AG20443 (cell line): Measurements from ENCODE around the gene MT1E.
"Not testable (repeated sequence)": the region's sequence is repeated elsewhere in the genome, so short reads cannot be mapped to it uniquely, and the experiment has no call there.

Experiments
- DNase-seq: peaks from one replicate; pipeline ENCODE4 v3.0.0; 2012; ENCODE audit warnings: low spot score, mixed read lengths

MT1E gene

GRCh38 chr16:56625140-56625942, at the start of gene MT1E:
TSS of gene MT1E (plus strand) at chr16:56625781. CDS start at chr16:56625852, 71 bp downstream.
- peak; percentile 94 for DNase-seq

GRCh38 chr16:56576585-56577299, 48.8 kb upstream of the MT1E start:
- peak; percentile 82 for DNase-seq

DNA sequence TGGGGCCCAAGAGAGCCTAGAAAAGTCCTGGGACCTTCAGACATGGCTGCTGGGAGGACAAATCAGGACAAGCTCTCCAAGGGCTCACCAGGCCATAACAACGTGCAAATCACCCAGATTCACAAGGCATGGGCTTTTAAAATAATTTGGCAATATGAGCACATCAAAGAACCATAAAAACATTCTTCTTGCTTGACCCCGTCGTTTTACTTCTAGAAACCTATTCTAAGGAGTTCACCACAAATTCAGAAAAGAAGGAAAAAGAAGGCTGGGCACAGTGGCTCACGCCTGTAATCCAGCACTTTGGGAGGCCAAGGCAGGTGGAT, 48.3 kb upstream of the MT1E start:
- no peak for DNase-seq

GRCh38 chr16:56580391-56581048, 45.1 kb upstream of the MT1E start:
- DNase-seq: no peak

DNA sequence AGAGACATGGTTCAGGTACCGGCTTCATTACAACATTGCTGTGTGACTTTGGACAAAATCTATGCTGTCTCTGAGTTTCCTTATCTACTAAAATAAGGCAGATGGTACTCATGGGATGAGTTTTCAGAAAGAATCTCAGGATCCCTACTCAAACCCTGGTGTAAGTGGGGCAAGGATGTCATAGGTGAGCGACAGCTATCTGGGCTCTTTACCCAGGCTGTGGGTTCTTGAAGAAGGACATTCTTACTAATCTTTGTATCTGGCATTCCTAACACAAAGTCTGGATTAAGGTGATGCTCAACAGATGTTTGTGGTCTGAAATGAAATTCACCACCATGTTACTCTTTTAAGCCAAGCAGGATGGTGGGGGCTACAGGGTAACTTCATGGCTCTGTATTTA, 42.7 kb upstream of the MT1E start:
- not testable (repeated sequence) for DNase-seq

DNA sequence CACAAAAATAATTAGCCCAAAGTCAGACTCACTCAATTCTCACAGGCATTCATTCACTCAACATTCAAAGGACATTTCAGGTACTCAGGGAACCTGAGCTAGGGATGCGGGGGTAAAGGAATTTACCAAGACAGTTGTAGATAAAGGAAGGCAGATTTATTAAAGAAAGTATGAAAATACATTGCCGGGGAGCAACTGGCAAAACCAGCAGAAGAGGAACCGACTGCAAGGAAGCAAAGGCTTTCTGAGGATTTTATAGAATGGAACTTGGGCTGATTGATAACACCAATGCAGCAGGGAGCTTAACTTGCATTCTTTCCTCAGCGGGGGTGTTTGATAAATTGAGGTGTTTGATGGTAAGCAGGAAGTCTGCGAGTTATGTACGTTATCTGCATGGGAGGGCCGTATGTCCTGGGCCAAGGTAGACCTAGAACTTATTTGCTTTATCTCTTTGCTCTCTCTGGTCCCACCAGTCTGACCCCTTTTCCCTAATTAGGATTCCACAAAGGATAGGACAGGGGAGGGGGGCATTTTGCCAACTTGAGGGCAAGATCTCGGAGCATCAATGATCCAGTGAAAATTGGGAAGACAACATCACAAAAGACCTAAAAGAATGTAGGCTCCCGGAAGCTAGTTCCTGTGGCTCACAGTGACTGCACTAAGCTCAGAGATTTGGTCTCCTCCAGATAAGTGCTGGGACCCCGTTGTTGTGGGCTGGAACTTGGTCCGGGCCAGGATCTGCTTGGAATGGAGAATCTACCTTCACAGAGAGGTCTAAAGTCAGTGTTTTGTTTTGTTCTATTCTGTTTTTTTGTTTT, 42.0 kb upstream of the MT1E start:
- no peak for DNase-seq

DNA sequence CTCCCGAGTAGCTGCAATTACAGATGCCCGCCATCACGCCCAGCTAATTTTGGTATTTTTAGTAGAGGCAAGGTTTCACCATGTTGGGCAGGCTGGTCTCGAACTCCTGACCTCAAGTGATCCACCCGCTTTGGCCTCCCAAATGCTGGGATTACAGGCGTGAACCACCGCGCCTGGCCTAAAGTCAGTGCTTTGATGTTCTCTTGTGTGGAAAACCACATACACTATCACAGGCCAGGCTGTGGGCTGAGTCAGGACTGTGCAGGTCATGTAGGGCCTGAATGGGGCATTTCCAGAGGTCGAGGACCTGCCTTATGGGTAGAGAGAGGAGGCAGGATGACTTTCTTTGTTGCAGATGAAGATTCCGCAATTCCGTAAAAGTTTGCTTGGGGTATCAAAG, 41.3 kb upstream of the MT1E start:
- no peak for DNase-seq

DNA sequence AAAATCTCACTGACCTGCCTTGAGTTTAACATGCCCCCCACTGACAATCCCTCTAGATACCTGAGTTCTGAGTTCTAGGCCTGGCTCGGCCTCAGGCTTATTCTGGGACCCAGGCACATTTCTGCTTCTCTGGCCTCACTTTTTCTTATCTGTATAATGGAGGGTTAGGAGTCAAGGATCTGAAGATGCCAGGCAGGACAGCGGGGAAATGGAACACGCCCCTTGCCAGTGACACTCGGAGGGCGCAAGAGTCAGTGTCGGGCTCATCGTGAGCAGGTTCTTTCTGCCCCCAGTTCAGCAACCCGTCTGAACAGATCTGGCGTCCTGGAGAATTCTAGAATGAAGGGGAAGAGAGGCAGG, 36.8 kb upstream of the MT1E start:
- DNase-seq: no peak

DNA sequence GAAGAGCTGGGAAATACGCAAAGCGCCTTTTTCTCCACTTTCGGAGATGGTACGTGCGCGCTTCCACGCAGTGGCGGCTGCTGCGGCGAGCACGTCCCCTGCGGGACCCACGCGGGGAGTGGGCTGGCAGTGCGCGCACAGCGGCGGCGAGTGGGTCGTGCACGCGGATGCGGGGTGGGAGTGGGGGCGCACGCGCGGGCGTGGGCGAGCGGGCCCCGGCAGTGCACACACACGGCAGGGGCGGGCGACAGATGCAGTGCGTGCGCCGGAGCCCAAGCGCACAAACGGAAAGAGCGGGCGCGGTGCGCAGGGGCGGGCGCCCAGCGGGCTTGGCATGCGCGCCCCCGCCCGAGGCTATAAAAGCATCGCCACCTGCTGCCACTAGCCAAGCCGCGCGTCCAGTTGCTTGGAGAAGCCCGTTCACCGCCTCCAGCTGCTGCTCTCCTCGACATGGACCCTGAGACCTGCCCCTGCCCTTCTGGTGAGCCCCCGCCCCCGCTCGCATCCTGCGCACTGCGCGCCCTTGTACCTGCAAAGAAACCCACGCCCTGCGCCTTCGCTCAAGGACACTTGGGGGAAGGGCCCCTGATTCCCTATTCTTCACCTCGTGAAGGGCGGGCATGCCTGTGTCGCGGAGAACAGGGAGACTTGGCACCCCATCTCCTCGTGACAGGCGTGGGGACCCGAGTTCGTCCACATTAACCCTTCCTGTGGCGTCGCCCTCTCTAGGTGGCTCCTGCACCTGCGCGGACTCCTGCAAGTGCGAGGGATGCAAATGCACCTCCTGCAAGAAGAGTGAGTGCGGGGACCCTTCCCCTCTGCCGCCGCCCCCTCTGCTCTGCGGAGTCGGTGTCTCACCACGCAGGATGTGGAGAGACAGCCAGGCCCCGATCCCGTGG, 36.2 kb upstream of the MT1E start, which contains the start of gene MT3:
Gene MT3 (plus strand): TSS at position 388 of the 899 bp plus-strand sequence. CDS start 63 bp downstream, at position 451.
- peak; percentile 48 for DNase-seq

GRCh38 chr16:56591377-56592060, 34.1 kb upstream of the MT1E start:
- DNase-seq: no peak

- DNase-seq: no peak
Observed at GRCh38 chr16:56593573-56594291, 31.8 kb upstream of the MT1E start.

DNA sequence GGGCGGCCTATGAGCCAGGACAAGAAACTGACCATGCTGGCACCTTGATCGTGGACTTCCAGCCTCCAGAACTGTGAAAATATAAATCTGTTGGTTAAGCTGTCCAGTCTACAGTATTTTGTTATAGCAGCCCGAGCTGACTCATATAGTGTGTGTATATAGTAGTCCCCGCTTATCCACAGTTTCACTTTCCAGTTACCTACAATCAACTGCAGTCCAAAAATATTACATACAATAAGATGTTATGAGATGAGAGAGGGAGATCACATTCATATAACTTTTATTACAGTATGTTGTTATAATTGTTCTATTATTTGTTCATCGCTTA, 31.3 kb upstream of the MT1E start:
- no peak for DNase-seq

DNA sequence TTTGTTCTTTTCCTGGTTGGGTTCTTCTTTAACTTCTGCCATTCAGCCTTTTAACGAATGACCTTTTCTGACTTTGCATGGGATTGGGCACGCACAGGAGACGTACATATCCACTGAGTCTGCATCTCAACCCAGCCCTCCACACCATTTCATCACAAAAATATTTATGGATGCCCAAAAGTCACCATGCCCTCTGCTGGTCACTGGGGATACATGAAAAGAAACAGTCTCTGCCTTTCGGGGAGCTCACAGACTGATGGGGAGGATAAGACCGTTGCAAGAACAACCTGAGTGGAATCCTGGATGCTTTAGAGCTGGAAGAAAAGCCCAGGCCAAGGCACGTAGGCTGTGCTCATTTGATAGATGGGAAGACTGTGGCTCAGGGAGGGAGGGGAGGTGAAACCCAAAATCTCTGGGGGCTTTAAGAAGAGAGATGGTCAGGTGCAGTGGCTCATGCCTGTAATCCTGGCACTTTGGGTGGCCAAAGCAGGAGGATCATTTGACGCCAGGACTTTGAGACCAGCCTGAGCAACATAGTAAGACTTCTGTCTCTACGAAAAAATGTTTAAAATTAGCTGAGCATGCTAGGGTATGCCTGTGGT, 25.1 kb upstream of the MT1E start:
- peak; percentile 78 for DNase-seq

- no peak for DNase-seq
Observed at GRCh38 chr16:56601325-56601724, 24.3 kb upstream of the MT1E start.

- no peak for DNase-seq
Observed at GRCh38 chr16:56603589-56603988, 22.0 kb upstream of the MT1E start.

DNA sequence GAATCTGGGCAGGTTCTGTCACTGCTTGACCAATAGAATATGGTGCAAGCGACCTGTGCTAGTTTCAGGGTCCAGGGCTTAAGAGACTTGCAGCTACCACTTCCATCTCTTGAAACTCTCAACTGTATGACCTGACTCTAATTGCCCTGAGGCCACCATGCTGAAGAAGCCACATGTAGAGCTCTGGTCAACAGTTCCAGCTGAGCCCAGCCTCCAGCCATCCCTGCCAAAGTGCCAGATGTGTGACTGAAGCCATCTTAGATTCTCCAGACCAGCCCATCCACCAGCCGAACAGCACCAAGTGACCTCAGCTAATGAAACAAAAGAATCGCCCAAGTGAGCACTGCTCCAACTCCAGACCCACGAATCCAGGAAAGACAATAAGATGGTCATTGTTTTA, 20.6 kb upstream of the MT1E start:
- no peak for DNase-seq

- no peak for DNase-seq
Observed at GRCh38 chr16:56605475-56605874, 20.1 kb upstream of the MT1E start.

GRCh38 chr16:56606071-56606475, 19.5 kb upstream of the MT1E start:
- DNase-seq: peak; percentile 62

GRCh38 chr16:56606476-56607108, 19.0 kb upstream of the MT1E start:
- DNase-seq: peak; percentile 56
